GM18511 (cell line): ENCODE data around the gene KLRB1.
"Not testable (repeated sequence)": the region's sequence is repeated elsewhere in the genome, so short reads cannot be mapped to it uniquely, and the experiment has no call there.

Source experiments
- ATAC-seq: cut with Tn5 transposase; IDR thresholded peaks from one replicate; pipeline ENCODE4 v1.9.1; 2021; ENCODE audit warnings: mild to moderate bottlenecking, moderate library complexity; ENCODE audit not compliant: unreplicated experiment

The KLRB1 gene

GRCh38 chr12:9625019-9625418 is 17.3 kb upstream of the KLRB1 start:
- ATAC-seq: no peak

GRCh38 chr12:9619411-9620179 is 11.9 kb upstream of the KLRB1 start:
- ATAC-seq: no peak

GRCh38 chr12:9618906-9619305 is 11.2 kb upstream of the KLRB1 start:
- ATAC-seq: not testable (repeated sequence)

- no peak for ATAC-seq
Measured at GRCh38 chr12:9617124-9617523, 9.4 kb upstream of the KLRB1 start.

GRCh38 chr12:9615420-9616136 is 7.9 kb upstream of the KLRB1 start:
- ATAC-seq: peak; percentile 63

GRCh38 chr12:9610606-9611005 is 2.9 kb upstream of the KLRB1 start:
- not testable (repeated sequence) for ATAC-seq

- ATAC-seq: no peak
Measured at GRCh38 chr12:9606736-9607372, 862 bp downstream of the KLRB1 start.

GRCh38 chr12:9606247-9606646 is 1.5 kb downstream of the KLRB1 start:
- ATAC-seq: no peak

GRCh38 chr12:9605483-9605882 is 2.2 kb downstream of the KLRB1 start:
- ATAC-seq: no peak

- no peak for ATAC-seq
Measured at GRCh38 chr12:9604287-9604686, 3.4 kb downstream of the KLRB1 start.

GRCh38 chr12:9600426-9600825 is 7.3 kb downstream of the KLRB1 start:
- not testable (repeated sequence) for ATAC-seq

- ATAC-seq: no peak
Measured at GRCh38 chr12:9598363-9598762, 9.4 kb downstream of the KLRB1 start.

GRCh38 chr12:9597365-9597764 is 10.4 kb downstream of the KLRB1 start:
- ATAC-seq: no peak

- no peak for ATAC-seq
Measured at GRCh38 chr12:9590441-9590840, 17.3 kb downstream of the KLRB1 start.

- ATAC-seq: no peak
Measured at GRCh38 chr12:9588749-9589148, 19.0 kb downstream of the KLRB1 start.

GRCh38 chr12:9587987-9588600 is 19.6 kb downstream of the KLRB1 start:
- no peak for ATAC-seq

GRCh38 chr12:9577729-9578128 is 30.0 kb downstream of the KLRB1 start:
- not testable (repeated sequence) for ATAC-seq

- not testable (repeated sequence) for ATAC-seq
Measured at GRCh38 chr12:9567151-9567550, 40.6 kb downstream of the KLRB1 start.

- ATAC-seq: not testable (repeated sequence)
Measured at GRCh38 chr12:9566113-9566512, 41.6 kb downstream of the KLRB1 start.

- ATAC-seq: not testable (repeated sequence)
Measured at GRCh38 chr12:9564418-9564817, 43.3 kb downstream of the KLRB1 start.

GRCh38 chr12:9562841-9563453 is 44.8 kb downstream of the KLRB1 start:
- not testable (repeated sequence) for ATAC-seq
